NCI-H146 treated with DMSO at 0.1 percent for 48 hours (cell line): ENCODE results near the gene TMEM47.

Experiments used
- DNase-seq: peaks from one replicate; lab custom pipeline; 2025; ENCODE audit not compliant: unreplicated experiment; lab: John Stamatoyannopoulos, UW

The TMEM47 gene

DNA sequence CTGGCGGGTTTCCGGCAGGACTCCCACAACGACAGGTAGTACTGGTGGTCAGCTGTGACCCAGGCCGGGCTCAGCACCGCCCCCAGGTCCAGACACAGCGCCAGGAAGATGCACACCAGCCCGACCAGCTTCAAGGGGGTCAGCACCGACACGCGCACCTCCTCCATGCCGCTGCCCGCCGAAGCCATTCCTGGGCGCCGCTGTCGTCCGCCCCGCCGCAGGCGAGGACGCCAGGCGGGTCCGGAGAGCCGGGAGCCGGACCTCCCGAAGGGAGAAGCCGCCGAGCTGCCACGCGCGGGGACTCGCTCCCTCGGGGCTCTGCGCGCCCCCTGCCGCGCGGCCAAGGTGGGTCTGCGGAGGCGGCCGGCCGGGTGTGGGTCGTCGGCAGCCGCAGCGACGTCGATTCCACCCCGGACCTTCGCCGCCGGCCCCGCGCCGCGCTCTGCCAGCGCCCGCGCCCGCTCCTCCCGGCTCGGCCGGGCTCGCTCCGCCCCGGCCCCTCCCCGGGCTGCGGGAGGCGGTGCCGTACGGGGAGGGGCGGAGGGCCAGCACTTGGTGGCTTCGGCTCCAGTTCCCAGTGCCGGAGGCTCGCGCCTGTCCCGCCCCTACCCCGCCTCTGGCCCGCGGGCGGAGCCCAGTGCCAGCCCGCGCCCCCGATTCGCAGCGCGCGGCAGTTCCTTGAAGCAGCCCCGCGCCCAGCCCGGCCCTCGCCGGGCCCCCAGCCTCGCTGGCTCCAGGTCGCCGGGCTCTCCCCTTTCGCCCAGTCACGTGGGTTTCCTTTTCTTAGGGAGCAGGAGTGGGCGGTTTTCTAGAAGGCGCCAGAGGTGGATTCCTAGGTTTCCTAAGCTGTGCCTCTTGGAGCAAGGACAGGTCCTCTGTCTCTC, at the start of gene TMEM47:
Gene TMEM47 (minus strand): TSS at position 444 of the 884 bp plus-strand sequence. CDS start 256 bp downstream, at position 188.
- peak; percentile 9 for DNase-seq

DNA sequence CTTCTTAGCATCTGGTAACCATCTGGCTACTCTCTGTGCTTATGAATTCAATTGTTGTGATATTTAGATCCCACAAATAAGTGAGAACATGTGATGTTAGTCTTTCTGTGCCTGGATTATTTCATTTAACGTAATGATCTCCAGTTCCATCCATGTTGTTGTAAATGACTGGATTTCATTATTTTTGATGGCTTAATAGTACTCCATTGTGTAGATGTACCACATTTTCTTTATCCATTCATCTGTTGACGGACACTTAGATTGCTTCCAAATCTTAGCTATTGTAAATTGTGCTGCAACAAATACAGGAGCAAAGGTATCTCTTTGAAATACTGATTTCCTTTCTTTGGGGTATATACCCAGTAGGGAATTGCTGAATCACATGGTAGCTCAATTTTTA, 30.0 kb upstream of the TMEM47 start:
- DNase-seq: no peak

DNA sequence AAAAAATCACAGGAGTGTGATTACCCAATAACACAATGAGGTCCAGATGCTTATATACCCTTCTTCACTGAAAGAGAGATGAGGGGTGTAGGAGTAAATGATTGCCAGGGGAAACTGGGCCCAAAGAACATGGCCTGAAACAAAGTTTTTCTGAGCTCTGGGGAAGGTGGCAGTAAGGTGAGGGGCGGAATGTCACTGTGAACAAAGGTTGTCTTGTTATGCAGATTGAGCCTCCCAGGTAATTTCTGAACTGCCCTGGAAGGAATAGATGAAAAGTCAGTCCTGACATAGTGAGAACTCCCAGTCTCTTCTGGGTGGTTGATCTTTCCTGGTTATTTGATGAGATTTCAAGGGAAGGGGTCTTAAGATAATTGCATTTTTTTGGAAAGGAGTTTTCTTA, 2.5 kb upstream of the TMEM47 start:
- no peak for DNase-seq

DNA sequence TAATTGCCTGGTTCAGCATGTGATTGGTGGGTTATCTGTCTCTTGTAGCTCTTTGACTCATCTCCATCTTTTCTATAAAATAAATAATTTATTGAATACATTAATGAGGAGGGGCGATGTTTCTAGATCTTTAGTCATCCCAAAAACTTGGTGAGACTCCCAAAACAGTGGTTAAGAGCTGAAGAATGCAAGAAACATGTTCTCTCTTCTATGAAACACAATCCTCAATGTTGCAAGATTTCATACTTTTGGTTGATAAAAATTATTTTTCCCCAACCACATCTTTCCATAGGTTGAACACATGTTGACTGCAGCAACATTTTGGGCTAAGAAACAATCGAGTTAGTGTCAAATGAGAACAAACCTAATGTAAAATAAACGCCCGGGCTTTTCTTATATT, 1.2 kb upstream of the TMEM47 start:
- DNase-seq: no peak

DNA sequence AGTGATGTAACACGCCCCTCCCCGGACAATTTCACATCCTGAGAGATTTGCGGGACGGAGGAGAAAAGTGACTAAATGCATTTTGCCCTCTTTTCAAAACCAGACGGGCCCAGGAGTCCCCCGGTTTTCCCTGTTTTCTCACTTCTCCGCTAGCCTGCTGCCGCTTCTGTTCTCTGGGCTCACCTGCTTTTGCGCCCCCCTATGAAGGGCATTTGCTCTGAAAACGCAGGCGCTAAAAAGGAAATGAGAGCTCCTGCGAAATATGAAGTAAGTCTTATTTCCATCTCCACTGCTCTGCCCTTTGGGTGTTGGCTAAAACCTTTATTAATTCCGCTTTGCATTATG, 613 bp upstream of the TMEM47 start:
- no peak for DNase-seq

DNA sequence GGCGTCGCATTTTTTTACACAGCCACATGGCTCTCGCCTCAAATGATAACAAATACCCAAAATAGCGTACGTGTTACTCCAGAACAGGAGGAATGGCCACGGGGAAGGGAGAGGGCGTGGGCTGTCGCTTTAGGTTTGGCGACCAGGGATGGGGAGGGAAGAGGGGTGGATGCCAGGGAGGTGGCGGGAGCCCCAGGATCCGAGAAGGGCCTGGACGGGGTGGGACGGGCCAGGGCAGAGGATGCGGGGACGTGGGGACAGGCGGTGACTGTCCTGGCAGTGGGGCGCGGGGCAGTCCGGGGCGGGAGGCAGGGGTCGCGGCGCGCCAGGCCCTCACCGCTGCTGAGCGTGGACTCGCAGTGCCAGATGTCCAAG, 631 bp downstream of the TMEM47 start:
- no peak for DNase-seq

DNA sequence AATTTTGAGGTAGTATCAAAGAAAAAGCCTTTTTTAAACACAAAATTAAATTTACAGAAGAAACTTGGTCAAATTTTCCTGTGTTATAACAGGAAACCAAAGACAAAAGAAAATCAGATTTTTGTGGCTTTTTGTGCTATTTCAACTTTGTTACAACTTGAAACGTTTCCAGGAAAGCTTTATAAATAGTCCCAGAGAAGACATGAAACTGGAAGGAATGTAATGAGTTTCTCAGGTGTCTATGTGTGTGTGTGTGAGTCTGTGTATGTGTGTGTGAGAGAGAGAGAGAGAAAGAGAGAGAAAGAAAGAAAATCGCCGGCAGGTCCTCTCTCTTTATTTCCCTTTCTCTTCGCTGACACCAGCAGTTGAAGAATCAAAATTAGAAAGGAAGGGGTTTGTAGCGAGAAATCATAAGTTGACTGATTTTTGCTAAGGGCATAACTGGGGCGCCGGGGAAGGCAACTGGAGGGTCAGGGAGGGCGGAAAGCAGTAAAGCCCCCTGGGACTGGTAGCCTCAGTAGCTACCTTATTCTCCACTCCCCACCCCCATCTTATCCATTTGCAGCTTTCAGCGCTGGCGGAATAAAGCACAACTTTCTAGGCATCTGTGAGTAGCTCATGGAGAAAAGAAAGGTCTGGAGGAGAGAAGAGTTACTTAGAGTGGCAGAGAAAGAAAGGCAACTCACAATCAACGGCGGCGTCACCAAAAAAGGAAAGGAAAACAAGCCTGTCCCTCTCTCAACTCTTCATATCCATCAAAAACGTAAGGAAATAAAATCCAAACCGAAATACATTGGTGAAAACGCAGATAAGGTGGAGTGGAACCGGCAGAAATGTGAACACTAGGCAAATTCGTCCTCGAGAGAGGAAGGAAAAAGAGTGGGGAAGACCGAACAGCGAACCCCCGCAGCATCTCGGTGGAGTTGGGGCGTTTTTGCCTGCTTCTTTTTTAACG, 1.3 kb downstream of the TMEM47 start:
- DNase-seq: no peak

DNA sequence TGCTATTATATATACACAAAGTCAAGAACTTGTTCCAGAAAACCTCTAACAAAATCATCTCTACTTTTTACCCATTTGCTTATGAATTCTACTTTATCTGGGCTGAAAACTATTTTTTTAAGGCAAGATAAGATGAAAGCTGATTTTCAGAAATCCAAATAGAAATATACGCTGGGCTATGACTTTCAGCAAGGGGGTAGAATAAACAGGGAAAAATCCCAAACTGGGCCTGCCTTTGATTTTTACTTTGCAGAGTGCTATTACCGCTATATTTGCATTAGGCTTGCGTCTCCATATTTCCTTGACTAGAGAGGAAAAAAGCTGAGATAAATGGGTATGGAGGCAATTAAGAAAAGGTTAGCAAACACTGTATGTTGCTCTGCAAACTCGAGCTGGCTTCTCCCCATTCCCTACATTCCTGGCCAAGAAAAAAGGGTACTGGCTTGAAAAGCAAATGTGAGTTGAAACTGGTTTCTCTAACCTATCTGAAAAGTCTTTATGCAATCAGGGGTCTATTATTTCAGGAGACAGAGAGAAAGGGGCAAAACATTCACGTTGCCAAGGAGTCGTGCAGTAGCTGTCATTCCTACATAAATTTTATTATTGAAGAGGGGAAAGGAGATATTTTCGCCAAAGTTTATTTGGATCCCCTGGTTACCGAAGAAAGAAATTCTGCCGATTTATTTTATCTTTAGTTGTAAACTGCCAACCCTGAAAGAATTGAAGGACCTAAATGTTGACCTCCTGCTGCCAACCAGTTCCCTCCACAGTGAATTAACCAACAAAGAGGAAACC, 2.2 kb downstream of the TMEM47 start:
- no peak for DNase-seq

DNA sequence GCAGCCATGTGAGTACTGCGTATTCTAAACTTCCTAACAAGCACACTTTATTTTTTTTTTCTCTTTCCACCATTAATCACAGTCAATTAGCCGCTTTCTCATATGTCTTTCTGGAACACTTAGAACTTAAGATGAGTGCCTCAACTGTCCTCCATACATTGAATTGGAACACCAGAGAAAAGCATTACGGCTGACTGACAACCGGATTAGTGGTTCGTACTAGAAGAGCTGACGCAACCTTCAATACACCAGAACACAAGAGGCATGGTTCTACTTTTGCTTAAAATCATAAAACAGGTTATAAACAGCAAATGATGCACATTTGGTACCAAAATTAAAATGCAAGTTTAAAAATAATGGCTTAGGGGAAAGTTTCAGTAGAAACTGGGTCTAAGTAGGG, 3.3 kb downstream of the TMEM47 start:
- no peak for DNase-seq

DNA sequence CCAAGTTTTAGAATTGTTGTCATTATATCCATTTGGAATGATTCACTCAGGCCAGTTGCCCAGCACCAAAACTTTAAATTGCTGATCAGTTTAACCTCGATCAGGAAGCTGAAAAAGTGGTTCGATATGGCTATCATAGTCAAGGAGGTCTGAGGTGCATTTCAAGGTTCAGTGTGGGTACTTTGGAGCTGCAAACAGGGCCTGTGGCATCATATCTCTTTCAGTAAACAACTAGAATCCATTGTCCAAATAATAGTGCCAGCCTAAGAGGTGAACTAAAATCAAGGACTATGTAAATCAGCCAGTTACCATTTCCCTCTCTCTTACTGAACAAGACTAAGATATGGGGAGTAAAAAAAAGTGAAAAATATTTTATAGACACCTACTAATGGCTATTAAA, 14.2 kb downstream of the TMEM47 start:
- DNase-seq: no peak

DNA sequence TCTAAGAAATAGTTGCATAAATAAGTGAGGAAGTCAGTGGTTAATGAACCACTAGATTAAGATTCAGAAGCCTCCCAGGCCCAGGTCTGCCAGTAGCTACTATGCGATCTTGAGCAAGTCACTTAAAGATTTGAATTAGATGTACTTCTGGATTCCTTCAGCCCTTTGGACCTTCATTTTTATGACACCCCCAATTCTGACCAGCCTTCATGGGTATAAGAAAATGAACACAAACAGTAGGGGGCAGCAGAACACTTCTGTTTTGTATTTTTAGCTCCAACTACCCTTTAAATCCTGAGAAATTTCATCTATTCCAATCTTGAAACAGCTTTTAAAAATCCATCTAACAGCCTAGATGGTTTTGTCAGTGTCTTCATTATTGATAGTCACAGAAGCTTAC, 19.0 kb downstream of the TMEM47 start:
- DNase-seq: no peak

DNA sequence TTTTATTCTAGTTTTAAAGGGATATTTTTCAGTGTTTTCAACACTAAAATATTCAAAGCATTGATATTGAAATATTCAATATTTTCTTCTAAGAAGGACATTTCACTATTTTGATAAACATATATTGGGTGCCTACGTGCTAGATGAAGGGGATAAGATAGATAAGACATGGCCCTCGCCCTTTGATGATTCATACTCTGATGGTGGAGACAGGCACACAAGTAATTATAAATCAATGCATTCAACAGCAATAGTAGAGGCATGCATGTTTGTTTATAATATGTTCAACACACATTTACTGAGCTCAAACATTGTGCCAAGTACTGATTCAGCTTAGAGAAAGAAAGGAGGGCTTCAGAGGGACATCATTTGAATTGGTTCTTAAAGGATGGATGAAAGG, 22.7 kb downstream of the TMEM47 start:
- no peak for DNase-seq

DNA sequence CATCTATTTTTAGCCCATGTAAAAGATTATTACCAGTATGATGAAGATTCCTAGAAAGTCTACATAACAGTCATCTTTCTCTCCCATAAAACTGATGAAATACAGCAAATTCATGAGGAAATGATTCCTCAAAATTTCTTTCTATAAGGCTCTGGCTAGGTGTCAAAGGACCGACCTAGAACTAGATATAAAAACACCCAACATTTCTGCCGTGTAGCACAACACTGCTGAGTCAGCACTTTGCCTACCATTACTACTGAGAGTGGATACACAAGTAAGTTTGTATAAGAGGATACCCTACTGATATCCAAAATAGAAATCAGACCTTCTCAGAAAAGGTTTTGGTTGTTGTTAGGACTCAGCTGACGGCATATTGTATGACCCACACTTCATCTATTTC, 24.7 kb downstream of the TMEM47 start:
- no peak for DNase-seq

DNA sequence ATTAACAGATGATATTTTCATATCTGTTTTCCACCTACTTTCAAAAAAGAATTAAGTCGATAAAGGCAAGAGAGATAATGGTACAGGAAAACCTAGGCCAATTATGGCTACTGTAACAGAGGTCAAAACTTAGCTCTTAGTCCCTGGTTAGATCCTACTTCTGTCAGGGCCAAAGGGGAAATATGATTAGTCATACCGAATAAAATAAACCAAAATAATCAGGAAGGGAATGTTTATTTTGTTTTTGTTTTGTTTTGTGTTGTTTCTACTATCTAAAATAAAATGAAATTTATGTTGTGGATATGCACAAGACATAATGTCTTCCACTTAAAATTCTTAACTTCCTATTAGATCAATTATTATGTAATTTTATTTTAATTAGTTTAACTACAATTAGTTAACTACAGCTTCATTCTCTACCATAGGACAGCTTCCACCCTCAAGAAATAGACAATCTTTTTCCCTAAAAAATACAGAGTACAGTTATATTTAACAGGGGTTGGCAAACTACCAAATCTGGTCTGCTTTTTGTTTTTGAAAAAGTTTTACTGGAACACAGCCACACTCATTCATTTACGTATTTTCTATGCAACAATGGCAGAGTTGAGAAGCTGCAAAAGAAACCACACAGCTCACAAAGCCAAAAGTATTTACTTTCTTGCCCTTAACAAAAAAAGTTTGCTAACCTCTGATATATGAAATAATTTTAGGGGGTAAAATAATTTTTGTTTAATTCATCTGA, 25.4 kb downstream of the TMEM47 start:
- no peak for DNase-seq

DNA sequence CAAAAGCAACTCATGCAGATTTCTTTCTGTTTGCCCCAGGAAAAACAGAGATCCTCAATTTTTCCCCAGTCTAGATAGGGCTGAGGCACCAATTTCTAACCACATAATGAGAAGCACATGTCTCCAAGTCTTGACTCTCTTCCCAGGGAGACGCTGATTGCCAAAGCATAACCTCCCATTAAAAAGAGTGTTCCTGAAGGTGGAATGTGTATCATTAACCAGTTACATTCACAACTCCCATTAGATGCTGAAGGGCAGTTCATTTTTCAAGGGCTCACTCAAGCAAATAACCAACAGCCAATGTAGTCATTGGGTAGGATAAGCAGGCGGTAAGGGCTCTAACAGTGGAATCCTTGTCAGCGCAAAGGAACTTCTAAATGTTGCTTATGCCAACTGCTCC, 27.5 kb downstream of the TMEM47 start:
- DNase-seq: no peak

DNA sequence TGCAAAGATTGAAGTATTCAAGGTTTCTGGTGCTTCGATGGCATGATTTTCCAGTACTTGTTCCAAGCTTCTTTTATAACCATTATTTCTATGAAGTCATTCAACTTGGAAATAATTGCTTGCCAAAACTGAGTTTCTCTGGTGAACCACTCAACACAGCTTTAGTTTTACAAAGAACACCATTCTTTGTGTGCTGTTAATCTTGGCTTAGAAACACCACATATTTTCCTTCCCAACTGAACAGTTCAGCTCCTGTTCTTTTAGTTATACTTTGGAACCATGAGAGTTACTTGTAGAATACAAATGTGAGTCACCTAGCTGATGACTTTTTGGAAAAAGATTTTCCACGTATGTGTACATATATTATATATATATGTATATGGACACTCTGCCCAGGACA, 32.7 kb downstream of the TMEM47 start:
- DNase-seq: no peak

DNA sequence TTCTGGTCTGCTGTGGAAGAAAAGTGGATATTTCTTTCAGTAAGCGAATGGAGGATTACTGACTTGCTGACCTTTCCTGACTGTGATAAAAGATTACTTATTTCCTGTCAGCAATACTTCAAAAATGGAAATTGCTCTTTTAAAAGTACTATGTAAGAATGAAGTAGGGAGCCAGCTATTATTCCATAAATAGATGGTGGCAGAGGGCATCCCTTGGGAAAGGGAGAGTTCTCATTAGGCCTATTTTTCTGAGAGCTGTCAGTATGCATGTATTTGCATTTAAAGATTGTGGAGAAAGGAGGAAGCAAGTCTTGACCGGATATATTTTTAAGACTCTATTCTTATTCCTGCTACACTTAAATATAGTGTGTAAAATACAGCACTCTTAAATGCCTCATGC, 37.2 kb downstream of the TMEM47 start:
- DNase-seq: no peak

DNA sequence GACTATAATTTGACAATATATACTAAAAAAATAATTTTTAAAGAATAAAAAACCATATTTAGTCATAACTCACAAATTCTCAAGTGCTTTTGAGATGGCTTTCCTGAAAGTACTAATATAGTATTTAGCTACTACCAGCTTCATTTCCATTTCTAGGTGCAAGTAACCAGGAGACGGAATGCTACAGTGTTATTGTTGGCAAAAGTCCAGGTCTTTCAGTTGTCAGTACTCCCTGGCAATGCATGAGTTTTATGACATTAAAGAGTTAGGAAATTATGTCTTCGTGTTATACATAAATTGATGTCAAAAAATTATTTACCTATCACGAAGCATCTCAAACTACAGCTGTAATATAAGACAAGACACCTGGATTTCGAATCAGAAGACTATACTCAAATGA, 45.0 kb downstream of the TMEM47 start:
- DNase-seq: no peak

DNA sequence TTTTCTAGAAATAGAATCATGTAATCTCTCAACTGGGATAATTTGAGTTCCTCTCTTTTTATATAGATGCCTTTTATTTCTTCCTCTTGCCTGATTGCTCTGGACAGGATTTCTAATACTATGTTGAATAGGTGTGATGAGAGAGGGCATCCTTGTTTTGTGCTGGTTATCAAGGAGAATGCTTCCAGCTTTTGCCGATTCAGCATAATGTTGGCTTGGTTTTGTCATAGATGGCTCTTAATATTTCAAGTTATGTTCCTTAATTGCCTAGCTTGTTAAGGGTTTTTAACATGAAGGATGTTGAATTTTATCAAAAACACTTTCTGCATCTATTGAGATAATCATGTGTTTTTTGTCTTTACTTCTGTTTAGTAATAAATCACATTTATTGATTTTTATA, 58.7 kb downstream of the TMEM47 start:
- DNase-seq: no peak

DNA sequence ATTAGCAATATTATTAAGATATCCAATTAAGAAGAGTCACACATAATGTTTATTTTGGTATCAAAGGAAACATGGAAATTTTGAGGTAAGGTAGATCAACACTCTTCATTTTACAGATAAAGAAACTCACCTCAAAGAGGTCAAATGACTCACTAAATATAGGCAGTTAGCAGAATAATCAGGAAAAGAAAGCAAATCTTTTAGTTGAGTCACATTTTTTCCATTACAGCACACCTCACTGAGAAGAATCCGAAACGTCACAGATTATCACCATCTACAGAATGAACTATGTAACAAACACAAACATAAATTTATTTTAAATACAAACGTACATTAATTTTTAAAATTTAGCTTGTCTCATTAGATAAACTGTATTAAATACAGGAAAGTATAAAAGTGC, 70.1 kb downstream of the TMEM47 start:
- no peak for DNase-seq
